Measurements from ENCODE around the gene CLTCL1.
"Not testable (repeated sequence)": the region's sequence is repeated elsewhere in the genome, so short reads cannot be mapped to it uniquely, and the experiment has no call there.

CLTCL1 gene

DNA sequence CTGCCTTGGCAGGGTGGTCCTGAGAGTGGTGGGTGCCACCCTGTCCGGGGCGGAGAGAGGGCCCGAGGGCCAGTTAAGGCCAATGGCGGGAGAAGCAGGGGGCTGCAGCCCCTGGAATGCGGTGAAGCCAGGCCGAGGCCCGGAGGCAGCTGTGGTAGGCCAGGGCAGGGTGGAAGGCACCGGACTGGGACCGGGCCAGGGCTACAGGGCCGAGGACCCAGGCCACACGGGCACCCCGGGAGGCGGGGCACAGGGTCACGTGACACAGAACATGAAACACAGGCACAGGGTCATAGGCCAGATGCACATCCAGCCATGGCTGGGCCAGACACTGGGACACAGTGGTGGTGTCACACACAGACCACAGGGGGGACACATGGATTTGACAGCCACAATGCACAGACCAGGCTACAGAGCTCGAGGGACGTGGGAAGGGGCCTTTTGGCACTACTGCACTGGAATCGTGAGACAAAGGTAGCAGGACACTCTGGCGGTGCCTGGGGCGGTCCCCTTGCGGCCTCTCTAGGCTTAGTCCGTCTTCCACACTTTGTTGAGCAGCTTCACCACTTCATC lies 115.8 kb downstream of the CLTCL1 start:
- no peak for DNase-seq (ENCODE audit: low spot score)

DNA sequence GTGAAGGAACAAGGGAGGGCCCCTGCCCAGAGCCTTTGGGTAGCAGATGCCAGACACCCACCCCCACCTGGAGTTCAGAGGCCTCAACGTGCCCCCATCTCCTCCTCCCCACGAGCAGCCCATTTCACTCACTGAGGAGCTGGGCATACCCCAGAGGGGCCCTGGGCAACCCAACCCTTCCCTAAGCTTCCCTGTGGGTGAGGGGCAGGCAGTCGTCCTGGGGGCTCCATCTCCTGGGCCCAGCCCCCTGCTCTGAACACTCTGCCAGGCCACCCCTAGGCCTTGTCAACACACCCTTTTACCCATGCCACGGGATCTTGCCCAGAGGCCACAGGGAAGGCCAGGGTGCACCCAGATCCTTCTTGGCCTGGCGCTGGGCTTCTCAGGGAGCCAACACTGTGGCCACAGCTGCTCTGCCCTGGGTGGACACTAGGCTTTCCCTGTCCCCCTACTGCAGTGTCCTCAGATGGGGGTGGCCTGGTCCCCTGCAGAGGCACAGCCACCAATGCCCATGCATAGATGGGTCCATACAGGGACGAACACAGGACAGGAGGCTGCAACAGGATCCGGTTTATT lies 116.4 kb downstream of the CLTCL1 start:
- no peak for DNase-seq (ENCODE audit: low spot score)

DNA sequence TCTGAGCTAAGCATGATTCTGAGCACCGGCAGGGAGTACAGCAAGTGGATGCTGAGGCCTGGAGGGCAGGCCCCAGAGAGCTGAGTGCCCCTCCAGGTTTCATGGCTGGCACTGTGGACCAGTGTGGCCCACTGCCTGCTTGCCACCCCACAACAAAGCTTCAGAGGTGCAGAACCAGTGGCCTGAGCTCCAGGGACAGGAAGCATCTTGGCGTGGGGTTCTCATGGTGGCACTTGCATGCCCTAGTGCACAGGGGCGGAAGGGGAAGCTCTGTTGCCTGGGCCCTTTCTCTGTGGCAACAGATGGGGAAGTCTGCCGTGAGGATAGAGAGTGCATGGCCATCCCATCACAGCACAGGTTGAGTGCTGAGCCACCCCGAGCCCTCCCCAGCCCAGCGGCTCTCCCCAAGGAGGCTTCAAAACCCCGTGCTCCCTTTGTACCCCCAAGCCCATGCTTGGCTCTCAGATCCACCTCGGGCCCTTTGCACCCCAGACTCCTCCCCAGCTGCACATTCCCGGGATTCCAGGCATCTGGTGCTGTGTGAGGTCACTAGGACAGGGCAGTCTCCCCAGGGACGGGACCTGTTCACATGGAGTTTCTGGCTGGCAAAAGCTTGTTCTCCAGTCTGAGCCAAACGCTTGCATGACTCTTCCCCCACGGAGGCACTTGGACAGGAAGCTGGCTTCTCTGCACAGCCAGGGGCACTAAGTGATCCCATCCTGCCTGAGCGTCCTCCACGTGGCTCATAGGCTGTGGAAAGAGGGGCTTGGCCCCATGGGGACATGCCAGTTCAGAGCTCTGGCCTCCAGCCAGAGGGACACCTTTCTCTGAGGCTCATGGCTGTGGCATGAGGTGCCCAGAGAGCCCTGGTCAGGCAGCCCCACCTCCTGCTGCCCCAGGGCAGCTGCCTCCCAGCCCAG lies 117.2 kb downstream of the CLTCL1 start:
- DNase-seq (ENCODE audit: low spot score), result peak; percentile 86

DNA sequence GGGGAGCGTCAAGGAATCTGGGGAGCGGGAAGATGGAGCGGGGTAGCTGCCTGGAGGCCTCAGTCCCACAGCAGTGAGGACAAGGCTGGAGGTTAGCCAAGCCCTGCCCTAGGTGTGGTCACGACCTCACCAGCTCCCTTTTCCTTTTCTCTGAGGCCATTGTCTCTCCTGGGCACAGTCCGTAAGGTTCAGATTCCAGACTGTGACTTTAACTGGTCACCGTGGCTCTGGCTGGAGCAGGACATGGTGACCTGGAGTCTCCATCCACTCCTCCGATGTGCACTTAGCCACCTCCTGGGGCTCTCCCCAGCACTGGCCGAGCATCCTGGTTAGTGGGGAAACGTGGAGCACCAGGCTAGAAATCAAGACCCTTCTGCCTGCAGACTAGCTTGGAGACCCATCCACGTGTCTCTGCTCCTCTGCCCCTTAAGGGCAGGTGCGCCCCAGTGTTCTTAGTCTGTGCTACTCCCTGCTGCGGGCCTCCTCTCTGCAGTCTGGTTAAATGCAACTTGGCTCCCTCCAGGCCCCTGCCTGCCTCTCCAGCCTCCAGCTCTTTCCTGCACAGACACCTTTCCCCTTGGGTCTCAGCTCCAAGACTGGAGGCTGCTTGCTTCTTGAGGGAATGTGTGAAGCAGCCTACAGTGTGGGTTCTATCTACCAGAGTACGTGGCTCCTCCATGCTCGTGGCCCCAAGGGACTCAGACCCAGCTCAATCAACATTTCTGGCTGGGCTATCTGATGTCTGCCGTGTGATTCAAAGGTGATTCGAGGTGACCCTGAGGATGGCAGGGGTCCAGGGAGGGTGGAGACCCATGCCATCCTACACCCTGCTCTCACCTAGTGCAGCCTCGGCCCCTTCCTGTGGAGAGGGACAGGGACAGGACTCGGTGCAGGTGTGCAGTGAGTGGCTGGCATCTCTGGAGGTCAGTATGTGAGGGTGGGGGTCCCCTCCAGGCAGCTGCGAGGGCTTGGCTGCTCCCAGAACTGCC lies 118.2 kb downstream of the CLTCL1 start:
- peak; percentile 26 for DNase-seq (ENCODE audit: low spot score)

DNA sequence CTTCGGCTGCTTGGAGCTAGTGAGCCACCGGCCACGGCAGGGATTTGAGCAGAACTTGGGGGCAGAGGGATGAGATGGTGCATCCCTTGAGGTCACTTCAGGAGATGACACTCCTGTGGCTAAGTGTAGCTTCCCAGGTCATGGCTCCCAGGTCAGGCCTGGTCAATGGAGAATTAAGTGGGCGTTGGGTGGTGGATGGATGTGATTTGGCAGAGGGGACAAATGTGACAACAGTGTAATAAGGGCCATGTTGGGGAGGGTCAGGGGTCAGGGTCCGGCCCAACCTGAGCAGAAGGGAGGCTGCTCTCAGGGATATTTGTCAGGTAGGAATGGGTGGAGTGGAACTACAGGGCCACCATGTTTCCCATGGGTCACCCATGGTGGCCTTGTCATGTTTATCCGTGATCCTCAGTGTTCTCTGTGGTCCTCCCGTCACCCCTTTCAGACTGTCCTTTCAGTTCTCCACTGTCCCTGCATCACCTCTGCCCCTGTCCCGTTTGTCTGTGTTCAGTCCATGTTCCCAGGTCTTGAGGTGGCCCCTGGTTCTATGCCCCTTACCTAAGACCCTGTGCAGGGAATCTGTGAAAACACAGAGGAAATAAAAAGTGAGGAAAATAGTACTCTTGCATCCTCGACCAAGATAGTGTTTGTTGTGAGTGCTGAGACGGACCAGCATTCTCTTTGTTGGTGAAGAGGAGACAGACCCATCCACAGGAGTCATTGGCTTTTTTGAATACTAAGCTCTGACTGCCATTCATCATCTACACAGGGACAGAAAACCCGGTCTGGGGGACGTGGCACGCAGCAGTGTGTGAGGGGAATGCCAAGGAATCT lies 119.1 kb downstream of the CLTCL1 start:
- no peak for DNase-seq (ENCODE audit: low spot score)

DNA sequence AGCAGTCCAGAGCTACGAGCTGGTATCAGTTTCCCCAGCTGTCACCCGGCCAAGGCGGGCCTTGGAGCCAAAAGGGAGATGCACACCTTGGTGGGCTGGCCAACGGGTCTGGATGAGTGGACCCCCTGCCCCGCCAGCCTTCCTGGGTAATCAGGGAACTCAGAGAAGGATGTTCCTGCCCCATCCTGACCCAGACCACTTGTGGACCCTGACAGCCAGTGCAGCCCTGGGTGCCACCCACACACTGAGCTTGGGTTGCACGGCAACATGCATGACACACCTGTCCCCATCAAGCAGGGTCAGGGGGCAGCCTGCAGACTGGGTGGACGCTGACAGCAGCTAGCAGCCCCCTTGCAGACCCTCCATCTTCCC lies 121.6 kb downstream of the CLTCL1 start:
- no peak for DNase-seq (ENCODE audit: low spot score)

DNA sequence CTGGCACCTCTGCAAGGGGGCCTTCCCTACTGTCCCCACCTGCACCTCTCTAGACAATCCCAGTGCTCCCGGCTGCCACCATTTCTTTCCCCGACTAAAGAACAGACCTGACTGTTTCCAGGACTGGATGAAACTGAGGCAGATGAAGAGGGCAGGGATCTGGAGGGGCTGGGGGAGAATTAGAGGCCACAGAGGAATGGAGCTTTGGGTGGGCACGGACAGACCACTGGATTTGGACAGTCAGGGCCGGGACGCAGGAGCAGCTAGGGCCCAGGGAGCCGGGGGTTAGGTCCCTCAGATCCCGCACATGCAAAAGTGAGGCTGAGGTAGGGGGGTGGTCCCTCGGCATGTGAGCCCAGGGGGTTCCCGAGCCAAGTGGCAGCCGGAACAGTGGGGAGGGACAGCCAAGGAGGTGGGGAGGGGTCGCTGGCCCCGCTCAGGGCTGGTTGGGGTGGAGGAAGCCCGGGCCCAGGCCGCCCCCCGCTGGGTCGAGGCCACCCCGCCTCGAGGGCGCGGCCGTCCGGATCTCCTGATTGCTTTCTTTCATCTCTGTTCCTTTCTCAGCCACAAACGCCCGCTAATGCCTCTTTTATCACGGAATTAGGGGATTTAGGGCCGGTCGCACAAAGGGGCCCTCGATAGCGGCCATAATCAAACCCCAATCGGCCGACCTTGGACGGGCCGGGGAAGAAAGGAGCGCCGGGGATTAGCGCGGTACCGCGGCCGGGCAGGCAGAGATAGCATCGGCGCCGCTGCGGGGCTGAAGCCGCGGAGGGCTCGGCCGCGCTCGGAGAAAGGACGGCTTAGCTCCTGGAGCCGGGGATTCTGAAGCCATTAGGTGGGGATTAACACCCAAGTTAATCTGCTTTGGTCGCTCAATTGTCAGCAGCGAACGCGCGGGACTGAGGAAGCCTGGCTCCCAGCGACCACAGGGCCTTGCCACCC lies 122.2 kb downstream of the CLTCL1 start:
- DNase-seq (ENCODE audit: low spot score), result no peak

DNA sequence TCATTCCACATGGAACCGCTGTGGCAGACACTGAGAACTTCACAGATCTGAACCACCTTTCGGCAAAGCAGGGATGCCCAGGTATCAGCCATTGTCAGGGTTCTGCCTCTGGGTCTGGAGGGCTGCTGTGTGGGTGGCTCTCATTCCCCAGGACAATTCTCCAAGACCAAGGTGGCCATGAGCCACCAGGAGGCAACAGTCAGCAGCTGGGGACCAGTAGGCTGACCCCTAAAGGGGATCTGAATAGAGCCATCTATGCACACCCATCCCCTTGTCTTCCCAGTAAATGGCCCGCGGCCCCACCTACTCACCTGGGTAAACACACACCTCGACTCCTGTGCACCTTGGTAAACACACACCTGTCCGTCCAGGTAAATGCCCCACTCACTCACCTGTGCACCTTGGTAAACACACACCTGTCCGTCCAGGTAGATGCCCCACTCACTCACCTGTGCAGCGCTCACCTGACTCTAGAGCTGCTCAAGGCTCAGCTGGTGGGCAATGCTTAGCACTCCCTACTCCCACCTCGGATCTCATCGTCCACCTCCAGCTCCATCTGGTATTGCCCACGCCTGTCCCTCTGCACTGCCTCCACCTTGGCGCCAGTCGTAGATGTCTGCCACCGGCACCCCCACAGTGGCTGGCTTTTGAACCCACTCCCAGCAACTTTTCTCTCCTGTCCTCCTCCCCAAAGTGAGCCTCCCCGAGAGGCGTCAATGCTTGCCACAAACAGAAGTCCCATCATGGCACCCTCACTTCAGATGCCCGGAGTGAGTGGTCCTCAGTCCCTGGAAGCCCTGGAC lies 123.2 kb downstream of the CLTCL1 start:
- DNase-seq (ENCODE audit: low spot score), result no peak

DNA sequence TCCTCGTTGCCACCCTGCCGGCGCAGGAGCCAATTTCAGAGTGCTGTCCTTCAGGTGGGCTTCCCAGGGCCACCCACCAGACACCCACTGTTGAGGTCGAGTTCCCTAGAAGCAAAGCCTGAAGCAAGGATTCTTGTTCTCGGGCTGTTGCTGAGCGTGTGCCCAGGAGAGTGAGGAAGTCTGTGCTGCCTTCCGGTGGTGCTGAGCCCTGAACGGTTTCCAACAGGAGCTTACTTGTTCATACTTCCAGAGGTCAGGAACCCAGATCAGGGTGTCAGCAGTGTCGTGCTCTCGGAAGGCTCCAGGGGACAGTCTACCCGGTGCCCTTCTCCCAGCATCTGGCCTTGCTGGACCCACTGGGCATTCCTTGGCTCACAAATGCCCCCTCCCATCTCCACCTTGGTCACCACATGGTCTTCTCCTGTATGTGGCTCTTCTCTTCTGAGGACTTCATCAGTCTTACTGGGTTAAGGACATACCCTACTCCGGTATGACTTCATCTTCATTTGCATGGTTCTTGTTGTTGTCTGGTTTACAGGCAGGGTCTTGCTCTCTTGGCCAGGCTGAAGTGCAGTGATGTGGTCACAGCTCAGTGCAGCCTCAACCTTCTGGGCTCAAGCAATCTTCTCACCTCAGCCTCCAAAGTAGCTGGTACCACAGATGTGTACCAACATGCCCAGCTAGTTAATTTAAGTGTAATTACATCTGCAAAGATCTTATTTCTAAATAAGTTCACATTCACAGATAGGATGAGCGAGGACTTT lies 124.2 kb downstream of the CLTCL1 start:
- DNase-seq (ENCODE audit: low spot score), result no peak

DNA sequence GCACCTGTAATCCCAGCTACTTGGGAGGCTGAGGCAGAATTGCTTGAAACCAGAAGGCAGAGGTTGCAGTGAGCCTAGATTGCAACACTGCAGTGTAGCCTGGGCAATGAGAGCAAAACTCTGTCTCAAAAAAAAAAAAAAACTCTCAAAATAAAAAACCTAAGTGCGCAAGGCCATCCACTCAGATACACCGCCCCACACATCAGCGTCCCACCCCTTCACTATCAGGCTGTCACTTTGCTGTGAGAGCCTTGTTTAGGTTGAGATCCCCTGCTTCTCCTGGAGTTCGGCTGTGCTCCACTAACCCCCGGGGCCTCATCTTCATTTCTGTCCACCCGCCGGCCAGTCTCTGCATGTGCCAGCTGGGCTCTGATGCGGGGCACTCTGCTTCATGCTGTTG lies 125.1 kb downstream of the CLTCL1 start:
- no peak for DNase-seq (ENCODE audit: low spot score)

DNA sequence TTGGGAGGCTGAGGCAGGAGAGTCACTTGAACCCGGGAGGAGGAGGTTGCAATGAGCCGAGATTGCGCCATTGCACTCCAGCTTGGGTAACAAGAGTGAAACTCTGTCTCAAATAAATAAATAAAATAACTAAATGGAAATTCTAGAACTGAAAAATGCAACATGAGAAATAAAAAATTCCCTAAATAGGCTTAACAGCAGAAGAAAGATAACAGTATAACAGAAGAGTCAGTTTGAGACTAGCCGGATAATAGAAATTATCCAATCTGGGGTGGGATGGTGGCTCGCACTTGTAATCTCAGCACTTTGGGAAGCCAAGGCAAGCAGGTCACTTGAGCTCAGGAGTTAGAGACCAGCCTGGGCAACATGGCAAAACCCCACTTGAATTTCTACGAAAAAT lies 127.1 kb downstream of the CLTCL1 start:
- no peak for DNase-seq (ENCODE audit: low spot score)

DNA sequence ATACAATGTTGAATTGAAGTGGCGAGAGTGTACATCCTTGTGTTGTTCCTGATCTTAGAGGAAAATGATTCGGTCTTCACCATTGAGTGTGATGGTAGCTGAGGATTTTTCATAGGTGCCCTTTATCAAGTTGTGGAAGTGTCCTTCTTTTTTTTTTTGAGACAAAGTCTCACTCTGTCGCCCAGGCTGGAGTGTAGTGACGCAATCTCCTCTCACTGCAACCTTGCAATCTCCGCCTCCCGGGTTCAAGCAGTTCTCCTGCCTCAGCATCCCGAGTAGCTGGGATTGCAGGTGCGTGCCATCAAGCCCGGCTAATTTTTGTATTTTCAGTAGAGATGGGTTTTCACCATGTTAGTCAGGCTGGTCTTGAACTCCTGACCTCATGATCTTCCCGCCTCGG lies 132.9 kb downstream of the CLTCL1 start:
- not testable (repeated sequence) for DNase-seq (ENCODE audit: low spot score)

DNA sequence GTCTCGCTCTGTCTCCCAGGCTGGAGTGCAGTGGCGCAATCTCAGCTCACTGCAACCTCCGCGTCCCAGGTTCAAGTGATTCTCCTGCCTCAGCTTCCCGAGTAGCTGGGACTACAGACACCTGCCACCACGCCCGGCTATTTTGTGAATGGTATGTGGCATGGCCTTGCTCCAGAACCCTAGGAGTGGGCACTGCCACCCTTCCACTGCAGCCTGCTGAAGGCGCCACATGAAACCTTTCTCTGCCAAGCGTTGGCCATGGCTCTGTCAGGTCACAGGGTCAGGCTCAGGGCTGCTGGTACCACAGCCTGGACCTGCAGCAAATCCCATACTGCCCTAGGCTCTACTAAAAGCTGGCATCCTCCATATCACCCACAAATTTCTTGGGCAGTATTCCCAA lies 135.4 kb downstream of the CLTCL1 start:
- not testable (repeated sequence) for DNase-seq (ENCODE audit: low spot score)

DNA sequence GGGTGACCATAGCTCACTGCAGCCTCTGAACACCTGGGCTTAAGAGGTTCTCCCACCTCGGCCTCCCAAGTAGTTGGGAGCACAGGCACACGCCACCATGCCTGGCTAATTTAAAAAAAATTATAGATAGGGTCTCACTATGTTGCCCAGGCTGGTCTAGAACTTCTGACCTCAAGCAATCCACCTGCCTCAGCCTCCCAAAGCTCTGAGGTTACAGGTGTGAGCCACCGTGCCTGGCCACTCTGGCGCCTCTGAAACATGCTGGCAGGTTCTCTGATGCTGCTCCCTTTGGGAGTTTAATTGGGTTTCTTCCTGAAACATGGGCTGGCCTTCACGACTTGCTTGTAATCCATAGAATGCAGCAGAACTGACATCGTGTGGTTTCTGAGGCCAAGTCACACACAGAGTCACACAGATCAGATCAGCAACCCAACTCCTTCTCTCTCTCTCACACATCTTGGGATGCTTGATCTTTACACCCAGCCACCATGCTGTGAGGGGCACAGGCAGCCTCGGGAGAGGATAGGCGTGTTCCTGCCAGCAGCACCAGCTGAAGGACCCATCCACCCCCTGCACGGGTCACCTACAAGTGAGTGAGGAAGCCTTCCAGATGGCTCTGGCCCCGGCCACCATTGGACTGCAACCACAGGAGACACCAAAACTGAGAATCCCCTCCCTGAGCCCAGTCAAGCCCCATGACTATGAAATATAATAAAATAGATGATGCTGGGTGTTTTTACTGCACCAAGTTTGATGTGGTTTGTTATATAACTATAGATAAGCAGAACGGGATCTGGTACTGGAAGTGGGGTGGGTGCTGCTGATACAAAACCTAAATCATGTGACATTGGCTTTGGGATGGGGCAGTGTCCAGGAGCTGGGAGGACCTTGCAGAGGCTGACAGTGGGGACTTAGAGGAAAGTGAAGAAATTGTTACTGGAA lies 138.3 kb downstream of the CLTCL1 start:
- DNase-seq (ENCODE audit: low spot score), result no peak

DNA sequence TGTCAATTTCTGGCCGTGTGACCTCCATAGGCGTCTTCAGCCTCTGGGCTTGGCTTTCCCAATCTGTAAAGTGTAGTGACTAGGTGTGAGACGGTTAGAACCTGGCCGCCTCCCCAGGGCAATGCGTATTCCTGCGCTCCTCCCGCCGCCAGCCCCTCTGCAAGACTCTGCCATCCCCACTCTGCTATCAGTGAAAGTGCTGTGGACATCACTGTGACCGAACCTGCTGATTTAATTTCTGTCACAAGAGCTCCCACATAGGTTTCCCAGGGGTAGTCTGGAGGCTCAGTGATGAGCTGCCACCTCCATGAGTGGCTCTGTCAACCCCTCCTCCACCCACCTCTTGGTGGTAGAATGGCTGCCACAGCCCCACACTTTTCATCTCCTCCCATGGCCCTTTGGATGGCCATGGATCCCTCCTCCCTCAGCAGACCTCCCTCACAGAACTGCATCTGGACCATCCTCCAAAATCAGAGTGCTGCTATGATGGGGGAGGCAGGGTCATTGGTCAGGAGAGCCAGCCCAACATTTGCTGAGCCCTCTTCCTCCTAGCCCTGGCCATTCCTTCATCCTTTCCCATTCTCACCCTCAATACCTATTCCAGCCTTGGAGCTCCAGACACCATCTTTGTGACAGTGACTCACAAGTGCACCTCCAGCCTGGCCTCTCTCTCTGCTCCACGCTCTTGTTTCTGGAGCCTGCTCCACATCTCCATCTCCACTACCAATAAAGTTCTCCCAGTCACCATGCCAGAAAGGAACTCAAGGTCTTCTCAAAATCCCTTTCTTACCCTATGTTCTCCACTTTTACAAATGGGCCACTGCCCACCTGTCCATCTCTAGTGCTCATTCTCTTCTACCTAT lies 140.0 kb downstream of the CLTCL1 start:
- DNase-seq (ENCODE audit: low spot score), result no peak
